NCI-H1417 treated with DMSO at 0.1 percent for 48 hours (cell line): ENCODE measurements around the gene FCRL6.

Experiments
- DNase-seq: peaks from one replicate; lab custom pipeline; 2025; lab: John Stamatoyannopoulos, UW

Gene FCRL6

DNA sequence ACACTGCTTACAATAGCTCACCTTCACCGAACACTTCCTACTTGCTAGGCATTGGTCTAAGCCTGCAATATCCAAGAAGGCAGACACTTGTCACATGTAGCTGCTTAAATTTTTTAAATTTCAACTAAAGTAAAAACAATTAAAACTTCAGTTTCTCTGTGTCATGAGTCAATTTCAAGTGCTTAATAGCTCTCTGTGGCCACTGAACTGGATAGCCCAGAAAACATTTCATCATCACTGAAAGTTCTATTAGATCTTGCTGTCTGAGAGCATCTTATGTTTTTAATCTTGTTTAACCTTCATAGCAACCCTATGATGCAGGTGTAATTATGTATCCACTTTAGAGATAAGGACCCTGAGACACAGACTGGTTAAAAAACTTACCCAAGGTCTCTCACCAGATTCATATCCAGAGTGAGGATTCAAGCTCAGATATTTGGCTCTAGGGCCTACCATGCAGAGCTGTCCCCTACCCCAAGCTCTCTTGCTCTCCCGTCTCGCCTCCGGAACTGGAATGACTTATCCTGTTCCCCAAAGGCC, 2.6 kb upstream of the FCRL6 start:
- DNase-seq: no peak

DNA sequence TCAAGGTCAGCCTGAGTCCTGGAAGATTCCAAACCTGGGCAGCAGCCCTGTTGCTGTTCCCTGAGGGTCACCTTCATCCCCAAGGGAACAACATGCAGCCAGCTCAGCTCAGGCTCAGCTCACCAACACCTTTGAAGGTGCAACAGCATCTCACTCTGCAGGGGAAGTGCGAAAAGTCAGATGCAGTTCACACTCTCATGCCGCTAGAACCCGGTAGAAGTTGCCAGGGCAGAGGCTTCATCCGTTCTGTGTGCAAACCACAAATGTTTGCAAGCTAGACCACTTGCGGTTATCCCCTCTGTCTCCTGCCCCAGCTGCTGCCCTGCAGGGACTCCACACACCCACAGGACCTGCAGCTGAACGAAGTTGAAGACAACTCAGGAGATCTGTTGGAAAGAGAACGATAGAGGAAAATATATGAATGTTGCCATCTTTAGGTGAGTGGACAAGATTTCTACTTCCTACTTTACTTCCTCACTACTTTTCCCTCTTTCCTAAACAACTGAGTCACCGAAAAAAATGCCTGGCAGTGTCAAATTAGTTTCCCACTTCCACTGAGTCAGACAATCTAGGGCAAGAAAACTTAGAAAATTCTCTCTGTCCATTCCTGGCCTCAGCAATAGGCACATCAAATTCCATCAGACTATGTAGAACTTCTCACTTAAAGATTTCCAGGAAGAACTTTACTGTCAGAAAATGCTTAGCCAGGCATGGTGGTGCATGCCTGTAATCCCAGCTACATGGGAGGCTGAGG, 1.8 kb upstream of the FCRL6 start:
- no peak for DNase-seq

DNA sequence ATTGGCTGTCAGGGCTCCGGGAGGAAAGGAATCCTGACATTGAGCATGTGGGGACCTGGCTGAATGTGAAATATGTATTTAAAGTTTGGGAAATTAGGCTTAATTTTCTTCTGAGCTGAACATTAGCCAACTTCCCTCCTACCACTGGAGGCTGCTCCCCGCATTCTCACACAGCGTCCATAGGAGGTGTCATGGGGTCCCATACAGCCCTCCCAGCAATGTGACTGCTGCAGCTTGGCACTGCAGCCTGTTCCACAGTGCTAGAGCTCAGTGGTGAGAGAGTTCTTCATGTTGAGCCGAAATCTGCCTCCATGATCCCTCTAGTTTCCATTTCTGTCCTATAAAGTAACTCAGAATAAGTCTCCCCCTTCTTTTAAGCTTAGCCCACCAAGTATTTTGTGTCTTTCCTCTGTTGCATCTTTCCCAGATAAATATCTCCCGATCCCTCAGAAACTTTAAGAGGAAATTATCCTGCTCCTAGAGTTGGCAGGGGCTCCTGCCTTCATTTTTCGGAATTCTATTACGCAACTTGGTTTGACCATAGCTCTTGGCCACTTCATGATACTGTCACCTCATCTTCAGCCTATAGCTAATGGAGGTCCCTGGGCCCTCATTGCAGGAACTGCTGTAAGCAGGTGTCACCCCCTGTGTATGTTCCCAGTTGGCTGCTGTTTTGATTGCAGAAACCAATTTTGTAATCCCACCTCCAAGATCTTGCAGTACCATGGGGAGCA, 2.0 kb downstream of the FCRL6 start:
- DNase-seq: no peak

DNA sequence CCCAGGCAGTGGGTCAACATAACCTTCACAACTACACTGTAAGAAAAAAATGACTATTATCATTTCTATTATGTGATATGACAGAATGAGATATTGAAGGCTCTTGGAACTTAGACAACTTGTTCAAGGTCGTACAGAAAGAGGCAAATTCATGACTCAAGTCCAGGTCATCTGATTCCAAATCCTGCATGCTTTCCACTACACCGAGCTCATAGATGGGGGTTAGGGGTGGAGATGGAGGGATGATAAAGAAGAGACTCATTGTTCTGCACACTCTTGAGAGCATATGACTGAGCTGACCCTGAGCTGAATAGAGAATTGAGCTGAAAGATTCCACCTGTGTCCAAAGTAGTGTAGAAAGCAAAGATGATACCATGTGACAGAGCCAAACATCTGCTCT, 2.8 kb downstream of the FCRL6 start:
- DNase-seq: no peak

DNA sequence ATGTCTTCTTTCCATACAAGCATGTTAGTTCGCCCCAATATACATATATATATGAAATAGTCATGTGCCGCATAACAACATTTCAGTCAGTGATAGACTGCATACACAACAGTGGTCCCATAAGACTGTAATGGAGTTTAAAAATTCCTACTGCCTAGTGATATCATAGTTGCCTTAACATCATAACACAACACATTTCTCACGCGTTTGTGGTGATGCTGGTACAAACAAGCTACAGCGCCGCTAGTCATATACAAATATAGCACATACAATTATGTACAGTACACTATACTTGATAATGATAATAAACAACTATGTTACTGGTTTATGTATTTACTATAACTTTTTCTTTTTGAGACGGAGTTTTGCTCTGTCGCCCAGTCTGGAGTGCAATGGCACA, 13.8 kb downstream of the FCRL6 start:
- no peak for DNase-seq

DNA sequence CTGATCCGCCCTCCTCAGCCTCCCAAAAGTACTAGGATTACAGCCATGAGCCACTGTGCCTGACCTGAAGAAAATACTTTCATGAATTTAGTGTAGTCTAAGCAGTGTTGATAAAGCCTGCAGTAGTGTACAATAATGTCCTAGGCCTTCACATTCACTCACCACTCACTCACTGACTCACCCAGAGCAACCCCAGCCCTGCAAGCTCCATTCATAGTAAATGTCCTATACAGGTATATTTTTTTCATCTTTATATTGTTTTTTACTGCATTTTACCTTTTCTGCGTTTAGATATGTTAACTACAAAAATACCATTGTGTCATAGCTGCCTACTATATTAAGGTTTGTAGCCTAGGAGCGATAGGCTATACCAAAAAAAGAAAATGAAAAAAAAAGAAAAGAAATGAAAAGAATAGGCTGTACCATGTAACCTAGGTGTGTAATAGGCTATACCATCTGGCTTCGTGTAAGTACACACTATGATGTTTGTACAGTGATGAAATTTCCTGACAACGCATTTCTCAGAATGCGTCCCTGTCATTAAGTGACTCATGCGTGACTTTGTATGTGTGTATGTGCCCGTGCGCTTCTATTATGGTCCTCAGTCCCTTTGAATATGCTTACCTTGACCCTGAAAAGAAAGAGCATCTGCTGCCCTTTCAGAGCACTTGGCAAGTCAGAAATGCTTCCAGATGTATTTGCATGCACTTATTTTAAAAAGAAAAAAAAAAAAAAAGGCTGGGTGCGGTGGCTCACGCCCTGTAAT, 15.3 kb downstream of the FCRL6 start:
- peak; percentile 70 for DNase-seq

DNA sequence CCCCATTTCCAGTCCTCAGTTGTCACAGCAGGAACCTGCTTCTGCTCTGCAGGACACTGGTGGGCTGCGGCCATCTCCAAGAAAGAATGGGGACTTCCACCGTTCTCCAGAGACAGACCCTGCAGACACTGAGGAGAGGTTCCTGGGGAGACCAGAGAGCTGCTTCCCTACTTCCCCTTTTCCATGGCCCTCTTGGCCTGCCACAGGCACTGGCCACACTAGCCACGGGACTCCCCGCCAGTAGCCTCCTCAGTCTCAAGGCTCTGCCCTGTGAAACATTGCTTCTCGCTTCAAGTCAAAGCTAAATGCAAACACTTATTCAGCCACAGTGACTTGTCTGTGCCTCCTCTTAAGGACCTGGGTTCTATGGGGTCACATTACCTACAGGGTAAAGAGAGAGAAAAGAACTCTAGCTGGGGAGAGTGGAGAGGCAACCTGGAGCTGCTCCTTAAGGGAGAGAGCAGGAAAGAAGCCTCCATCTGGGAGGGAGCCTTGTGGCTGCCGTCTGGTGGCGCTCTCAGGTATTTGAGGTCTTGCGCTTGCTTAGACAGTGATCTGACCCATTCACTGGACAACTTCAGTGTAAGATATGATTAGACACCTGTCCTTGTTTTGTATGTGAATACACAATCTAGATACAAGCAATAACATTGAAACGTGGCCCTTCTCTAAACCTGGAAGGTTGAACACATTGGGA, 19.2 kb downstream of the FCRL6 start:
- no peak for DNase-seq

DNA sequence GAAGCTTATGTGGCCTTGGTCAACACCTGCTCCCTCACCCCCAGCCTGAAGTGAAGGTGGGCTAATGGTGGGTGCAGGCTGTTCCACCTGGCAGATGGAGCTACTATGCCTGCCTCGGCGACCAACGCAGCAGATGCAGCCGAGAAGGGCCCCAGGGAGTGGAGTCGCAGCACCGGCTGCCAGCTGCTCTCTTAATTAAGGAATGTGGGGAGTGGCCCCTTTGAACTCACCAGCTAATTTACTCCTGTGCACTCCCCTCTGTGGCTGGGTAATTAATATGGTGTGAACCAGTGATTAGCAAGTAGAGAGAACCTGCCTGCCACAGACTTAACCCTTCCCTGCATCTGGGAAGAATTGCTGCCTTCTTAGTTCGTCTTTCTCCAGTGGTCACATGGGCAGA, 21.2 kb downstream of the FCRL6 start:
- DNase-seq: peak; percentile 86

DNA sequence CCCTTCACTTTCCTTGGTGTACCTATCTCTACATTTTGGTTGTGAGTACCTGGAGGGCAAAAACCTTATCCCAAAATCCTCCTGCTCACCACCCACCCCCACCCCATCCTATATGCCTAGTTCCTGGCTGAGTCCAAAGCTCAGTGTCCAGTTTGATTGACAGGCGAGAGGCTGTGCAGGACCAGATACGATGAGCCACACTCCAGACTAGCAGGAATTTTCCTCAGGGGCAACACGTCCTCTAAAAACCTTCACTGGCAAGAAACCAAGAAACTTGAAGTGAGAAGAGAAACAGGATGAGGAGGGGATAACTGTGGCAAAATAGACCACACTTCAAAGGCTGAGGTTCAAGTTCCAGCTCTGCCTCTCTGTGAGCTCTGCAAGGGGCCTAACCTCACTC, 23.4 kb downstream of the FCRL6 start:
- no peak for DNase-seq

DNA sequence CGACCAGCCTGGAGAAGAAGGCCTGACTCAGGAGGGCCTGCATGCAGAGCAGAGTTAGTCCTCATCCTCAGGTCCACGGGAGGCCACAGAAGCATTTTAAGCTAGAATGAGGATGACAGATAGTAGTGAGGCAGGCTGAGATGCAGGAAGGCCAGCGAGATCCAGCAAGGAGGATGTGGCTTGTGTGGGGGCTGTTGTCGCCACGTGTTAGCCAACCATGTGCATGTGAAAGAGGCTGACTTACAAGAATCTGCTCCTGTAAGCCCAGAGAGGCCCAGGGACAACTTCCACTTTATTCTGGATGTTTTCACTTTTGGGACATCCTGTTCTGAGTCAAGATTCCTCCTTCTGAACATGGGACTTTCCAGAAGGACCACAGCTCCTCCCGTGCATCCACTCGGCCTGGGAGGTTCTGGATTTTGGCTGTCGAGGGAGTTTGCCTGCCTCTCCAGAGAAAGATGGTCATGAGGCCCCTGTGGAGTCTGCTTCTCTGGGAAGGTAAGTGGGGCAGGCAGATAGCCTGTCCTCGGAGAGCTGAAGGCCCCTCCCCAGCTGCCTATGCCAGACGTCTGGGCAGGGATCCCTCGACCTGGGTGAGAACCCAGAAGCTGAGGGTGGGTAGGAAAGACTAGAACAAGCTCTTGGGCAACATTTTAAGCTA, 24.4 kb downstream of the FCRL6 start, which contains the start of gene SLAMF8:
Gene SLAMF8 (plus strand): TSS at position 433 of the 661 bp plus-strand sequence. CDS start 26 bp downstream, at position 459.
- no peak for DNase-seq

DNA sequence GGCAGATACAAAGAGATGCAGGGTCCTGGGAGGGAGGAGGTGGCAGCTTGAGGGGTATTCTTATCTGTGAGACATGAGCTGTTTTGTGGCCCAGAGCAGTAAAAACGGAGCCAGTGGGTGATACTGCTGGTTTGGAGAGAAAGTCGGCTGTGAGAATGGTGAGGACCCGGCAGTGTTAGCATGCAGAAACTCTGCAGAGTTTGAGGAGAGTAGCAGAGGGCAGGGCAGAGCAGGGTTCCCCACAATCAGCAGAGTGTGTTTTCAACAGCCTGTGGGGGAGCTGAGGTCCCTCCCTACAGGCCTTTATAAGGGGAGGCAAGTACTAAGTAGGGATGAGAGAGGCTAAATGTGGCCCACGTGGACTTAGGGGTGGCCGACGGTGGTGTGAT, 24.9 kb downstream of the FCRL6 start:
- DNase-seq: no peak

DNA sequence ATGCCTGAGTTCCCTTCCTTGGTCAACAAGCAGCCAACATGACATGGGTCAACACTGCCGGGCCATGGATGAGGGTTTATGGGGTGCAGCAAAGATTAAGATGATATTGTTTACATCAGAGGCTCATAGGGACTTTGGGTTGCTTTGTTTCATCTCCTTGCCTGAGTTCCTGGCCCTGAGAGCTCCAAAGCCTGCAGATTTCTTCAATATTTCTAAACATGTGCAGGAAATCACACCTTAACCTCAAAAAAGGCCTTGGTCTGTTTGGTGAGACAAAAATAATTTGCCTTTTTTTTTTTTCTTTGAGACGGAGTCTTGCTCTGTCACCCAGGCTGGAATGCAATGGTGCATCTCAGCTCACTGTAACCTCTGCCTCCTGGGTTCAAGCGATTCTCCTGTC, 25.4 kb downstream of the FCRL6 start:
- DNase-seq: no peak

DNA sequence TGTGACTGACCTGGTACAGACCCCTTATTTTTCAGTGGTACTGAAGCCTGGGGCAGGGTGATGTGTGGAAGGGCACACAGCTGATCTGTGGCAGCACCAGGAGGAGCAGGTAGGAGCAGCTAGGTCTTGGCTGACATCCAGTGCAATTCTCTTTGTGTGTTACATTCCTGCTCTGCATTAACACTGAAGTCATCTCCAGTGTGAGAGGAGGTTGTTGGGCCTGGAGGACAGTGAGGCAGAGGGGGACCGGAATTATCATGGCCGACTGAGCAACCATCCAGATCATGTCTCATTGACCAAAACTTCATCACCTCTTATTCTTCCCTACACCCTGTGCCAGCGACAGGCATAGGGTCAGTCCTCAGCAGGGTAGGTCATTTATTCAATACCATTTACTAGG, 26.0 kb downstream of the FCRL6 start:
- DNase-seq: no peak

DNA sequence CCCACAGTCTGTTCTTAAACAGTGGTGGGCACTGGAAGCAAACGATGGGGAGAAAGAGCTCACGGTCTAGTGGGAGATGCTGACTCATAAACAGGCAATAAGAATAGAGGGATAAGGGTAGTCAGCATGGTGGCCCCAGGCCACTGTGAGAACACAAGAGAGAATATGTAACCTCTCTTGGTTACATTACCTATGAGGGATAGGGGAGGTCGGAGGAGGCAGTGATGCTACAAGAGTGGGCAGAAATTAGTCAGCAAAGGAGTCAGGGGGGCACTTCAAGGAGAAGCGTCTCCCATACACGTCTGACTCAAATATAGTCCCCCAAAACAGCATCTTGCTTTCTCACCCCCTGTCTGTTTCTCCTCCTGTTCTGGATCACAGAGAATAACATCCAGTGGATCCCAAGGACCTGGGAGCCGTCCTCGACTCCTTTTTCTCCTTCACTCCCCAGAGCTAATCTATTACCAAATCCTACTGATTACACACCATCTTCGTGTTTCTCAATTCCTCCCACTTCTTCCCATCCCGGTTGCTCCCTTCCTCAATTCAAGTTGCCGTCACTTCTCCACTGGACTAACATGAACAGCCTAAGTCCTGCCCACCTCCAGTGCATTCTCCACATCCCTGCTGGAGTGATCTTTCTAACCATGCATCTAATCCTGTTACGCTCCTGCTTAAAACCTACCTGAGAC, 26.6 kb downstream of the FCRL6 start:
- no peak for DNase-seq

DNA sequence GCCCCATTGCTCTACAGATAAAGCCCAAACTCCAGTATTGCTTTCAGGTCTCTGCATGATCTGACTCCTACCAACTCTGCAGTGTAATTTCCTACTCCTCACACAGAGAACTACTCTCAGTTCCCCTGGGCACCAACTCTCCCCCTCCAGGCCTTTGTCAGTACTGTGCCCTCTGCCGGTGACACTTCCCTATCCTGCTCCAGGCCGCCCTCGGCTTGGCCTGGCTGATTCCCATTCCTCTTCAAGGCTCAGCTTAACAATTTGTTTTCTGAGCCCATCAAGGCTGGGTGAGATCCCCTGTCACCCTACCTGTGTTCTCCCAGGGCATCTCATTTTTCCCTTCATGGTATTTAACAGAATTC, 27.1 kb downstream of the FCRL6 start:
- no peak for DNase-seq

DNA sequence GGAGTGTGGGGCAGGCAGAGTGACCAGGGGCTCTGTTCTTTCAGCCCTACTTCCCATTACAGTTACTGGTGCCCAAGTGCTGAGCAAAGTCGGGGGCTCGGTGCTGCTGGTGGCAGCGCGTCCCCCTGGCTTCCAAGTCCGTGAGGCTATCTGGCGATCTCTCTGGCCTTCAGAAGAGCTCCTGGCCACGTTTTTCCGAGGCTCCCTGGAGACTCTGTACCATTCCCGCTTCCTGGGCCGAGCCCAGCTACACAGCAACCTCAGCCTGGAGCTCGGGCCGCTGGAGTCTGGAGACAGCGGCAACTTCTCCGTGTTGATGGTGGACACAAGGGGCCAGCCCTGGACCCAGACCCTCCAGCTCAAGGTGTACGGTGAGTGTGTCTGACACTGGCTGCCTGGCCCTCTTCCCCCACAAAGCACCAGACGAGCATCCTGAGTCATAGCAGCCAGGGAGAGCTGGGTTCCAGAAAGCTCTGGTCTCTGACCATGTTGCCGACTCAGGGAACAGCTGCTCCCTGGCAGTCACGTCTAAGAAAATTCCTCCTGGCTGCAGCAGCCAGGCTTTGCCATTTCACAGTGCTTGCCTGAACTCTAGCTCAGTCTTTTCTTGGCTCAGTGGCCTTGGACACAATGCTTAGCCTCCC, 27.8 kb downstream of the FCRL6 start:
- DNase-seq: no peak

DNA sequence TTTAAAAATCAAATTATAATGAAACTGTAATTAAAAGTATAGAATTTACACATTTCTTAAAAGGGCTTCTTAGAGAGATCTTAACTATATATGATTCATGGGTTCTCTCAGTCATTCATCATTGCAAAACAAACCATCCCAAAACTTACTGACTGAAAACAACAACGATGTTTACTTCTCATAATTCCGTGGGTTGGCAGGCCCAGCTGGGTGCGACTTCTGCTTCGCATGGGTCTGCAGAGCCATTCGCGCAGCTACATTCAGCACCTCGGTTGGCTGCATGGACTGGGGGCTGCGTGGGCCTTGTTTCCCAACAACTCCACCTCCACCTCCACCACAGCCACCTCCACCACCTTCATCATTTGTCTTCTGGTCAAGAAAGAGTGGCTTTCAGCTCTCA, 28.6 kb downstream of the FCRL6 start:
- DNase-seq: no peak

DNA sequence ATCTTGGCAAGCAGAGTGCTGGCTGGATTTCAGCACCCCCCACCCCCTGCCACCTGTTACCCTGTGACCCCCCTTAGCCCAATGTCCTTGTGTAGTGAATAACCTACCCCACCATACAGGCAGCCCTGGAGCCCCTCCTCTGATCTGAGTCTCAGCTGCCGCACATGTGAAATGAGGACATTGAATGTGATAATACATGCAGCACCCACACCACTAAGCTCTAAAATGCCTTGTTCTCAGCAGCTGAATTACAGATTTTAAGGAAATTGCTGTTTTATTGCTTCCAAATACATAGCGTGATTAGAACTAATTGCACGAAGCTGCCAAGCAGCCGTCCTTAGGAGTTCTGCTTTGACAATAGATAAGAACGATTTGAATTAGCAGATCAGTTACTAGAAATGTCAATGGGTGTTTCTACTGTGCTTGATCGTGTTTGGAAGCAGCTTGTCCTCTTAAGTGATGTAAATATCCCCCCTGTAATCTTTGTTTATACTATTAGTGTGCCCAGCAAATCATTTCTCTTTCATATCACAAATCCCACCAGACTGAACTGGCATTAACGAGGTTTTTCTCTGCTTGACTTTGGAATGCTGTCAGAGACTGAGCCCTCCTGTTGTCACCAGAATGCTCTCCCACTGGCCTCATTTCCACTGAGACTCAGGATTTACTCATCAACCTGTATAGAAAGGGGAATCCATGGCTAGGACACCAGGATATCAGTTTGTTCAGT, 29.4 kb downstream of the FCRL6 start:
- no peak for DNase-seq

DNA sequence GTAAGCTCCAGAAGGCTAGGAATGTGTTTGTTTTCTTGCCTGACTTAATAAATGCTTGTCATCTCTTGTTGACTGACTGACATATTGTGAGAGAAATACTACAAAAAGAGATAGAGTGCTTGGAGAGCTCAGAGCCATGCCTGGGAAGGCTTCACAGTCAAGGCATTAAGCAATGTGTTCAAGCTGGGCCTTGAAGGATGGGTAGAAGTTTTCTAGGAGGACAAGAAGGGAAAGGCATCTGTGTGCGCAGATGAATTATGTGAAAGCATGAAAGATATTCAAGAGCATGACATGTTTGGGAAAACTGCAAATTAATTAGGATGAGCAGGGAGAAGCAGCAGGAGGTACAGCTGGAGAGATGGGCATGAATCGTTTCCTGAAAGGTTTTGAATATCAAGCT, 30.1 kb downstream of the FCRL6 start:
- no peak for DNase-seq

DNA sequence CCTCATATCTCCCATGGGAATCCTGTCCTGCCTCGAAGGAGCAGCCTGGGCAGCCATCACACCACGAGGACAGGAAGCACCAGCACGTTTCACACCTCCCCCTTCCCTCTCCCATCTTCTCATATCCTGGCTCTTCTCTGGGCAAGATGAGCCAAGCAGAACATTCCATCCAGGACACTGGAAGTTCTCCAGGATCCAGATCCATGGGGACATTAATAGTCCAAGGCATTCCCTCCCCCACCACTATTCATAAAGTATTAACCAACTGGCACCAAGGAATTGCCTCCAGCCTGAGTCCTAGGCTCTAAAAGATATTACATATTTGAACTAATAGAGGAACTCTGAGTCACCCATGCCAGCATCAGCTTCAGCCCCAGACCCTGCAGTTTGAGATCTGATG, 33.2 kb downstream of the FCRL6 start:
- no peak for DNase-seq
